Fibroblast of lung (primary cell): ENCODE results near the gene SNRPA. TPM values are rescaled to one million over a fixed set of nuclear protein-coding genes. Genes with fewer than 3 reads are reported as not detected.
A peak's percentile ranks its signal among the peaks of the same experiment; 100 is the strongest.

Experiments
- DNase-seq, 2 donors: peaks; one replicate each; pipeline versions ENCODE4 v3.0.0 to v3.0.0-alpha.2; 2010; ENCODE audit warnings: low read depth in 2 of 2
- H2AFZ ChIP-seq: 2 replicates; pipeline ENCODE4 v1.5.1; 2012; ENCODE audit warnings: low read length, control low read depth, inconsistent platforms
- H3K27ac ChIP-seq: 2 replicates; pipeline ENCODE4 v1.5.1; 2011; ENCODE audit warnings: low read length, control low read depth; ENCODE audit not compliant: insufficient read depth
- H3K27me3 ChIP-seq: 2 replicates; pipeline ENCODE4 v1.5.1; 2011; ENCODE audit warnings: mild to moderate bottlenecking, low read length; ENCODE audit not compliant: control insufficient read depth, insufficient read depth
- H3K36me3 ChIP-seq: 2 replicates; pipeline ENCODE4 v1.5.1; 2011; ENCODE audit warnings: low read length; ENCODE audit not compliant: control insufficient read depth, insufficient read depth
- H3K4me1 ChIP-seq: 2 replicates; pipeline ENCODE4 v1.5.1; 2011; ENCODE audit warnings: low read length; ENCODE audit not compliant: control insufficient read depth, insufficient read depth; ENCODE audit errors: extremely low read depth
- H3K4me2 ChIP-seq: 2 replicates; pipeline ENCODE4 v1.5.1; 2011; ENCODE audit warnings: low read length, control low read depth; ENCODE audit not compliant: insufficient read depth; ENCODE audit errors: extremely low read depth
- H3K4me3 ChIP-seq, 4 experiments: fragments of 200-600 bp in 1 of 4; sonication (generic) in 1 of 4; replicated peaks in 1 of 4; 2 replicates each; pipeline ENCODE4 v1.5.1; 2011 to 2016; ENCODE audit warnings: low read length in 4 of 4, low read depth in 3 of 4, mild to moderate bottlenecking in 3 of 4, control low read depth in 2 of 4, inconsistent platforms in 1 of 4, mixed read lengths in 1 of 4; ENCODE audit not compliant: insufficient read depth in 1 of 4; ENCODE audit errors: control extremely low read depth in 1 of 4
- H3K79me2 ChIP-seq: 2 replicates; pipeline ENCODE4 v1.5.1; 2012; ENCODE audit warnings: mild to moderate bottlenecking, low read length, inconsistent platforms; ENCODE audit not compliant: control insufficient read depth, insufficient read depth
- H3K9ac ChIP-seq: 2 replicates; pipeline ENCODE4 v1.5.1; 2011; ENCODE audit warnings: mild to moderate bottlenecking, low read length, control low read depth; ENCODE audit not compliant: insufficient read depth
- H3K9me3 ChIP-seq: 2 replicates; pipeline ENCODE4 v1.5.1; 2012; ENCODE audit warnings: low read depth, low read length; ENCODE audit not compliant: control insufficient read depth, insufficient read depth
- H4K20me1 ChIP-seq: 2 replicates; pipeline ENCODE4 v1.5.1; 2011; ENCODE audit warnings: low read length; ENCODE audit not compliant: control insufficient read depth, insufficient read depth; ENCODE audit errors: extremely low read depth
- CTCF ChIP-seq, 2 donors: IDR thresholded peaks in 1 of 2; conservative IDR thresholded peaks in 1 of 2; 1 replicate in 1 of 2; 2 replicates in 1 of 2; pipeline ENCODE4 v1.5.1; 2011 to 2012; ENCODE audit warnings: low read length in 2 of 2, control low read depth in 1 of 2, inconsistent platforms in 1 of 2, low read depth in 1 of 2, mild to moderate bottlenecking in 1 of 2
- EZH2 ChIP-seq: IDR thresholded peaks from 2 replicates; pipeline ENCODE4 v1.5.1; 2012; ENCODE audit warnings: low read length, control low read depth, mild to moderate bottlenecking; ENCODE audit errors: missing control alignments
- polyA plus RNA-seq, 2 donors: library from polyadenylated mRNA; depleted of rRNA in 1 of 2; stranded (reverse) in 1 of 2; unstranded in 1 of 2; fragments of >200 nt; gene quantifications; 2 replicates each; pipeline ENCODE4 v1.2.1, GENCODE V29; 2011 to 2012; ENCODE audit warnings: missing spikeins in 1 of 2
- total RNA-seq: library from RNA; depleted of rRNA; stranded (reverse); fragments of >200 nt; gene quantifications from 2 replicates; pipeline ENCODE4 v1.2.1, GENCODE V29; 2014

The SNRPA gene
- total and polyA plus RNA-seq, 2 donors (not counting 1 experiment from before 2014, with no cell fraction given): 41.9 to 74.4 TPM

- Histone ChIP-seq H3K79me2 (peaks cover 17% of the 10 kb centered on the region), H3K4me1 (no peaks in the 10 kb centered on the region), H4K20me1 (no peaks in the 10 kb centered on the region), H3K9me3 (no peaks in the 10 kb centered on the region), H3K9ac (peak overlapping the region; percentile 67), H3K27ac (peak overlapping the region; percentile 98), H3K27me3 (no peaks in the 10 kb centered on the region), H3K4me3 (peak overlapping the region in 1 of 4 experiments; percentile 70), H2AFZ (no peak overlapping the region), H3K36me3 (peaks cover 5% of the 10 kb centered on the region), H3K4me2 (peak overlapping the region; percentile 29)
- DNase-seq: no peak
- TF ChIP-seq CTCF (conservative IDR thresholded peaks at IDR 0.05 in 1 of 2, IDR thresholded peaks at IDR 0.05 in 1 of 2; ENCODE audit: low read depth in 1 of 2, low read length in 2 of 2): no peak
- TF ChIP-seq EZH2: no peak
These were observed 37.1 kb upstream of the SNRPA start for GRCh38 chr19:40713939-40714338.

GRCh38 chr19:40714441-40715299, 36.3 kb upstream of the SNRPA start:
- Histone ChIP-seq H3K79me2 (peaks cover 24% of the 10 kb centered on the region), H4K20me1 (no peaks in the 10 kb centered on the region), H3K9ac (peak overlapping the region; percentile 67), H3K4me2 (peak overlapping the region; percentile 85), H3K27me3 (no peaks in the 10 kb centered on the region), H2AFZ (no peak overlapping the region), H3K9me3 (no peaks in the 10 kb centered on the region), H3K4me3 (peak overlapping the region; percentile 31 to 70 (median 57)), H3K36me3 (peaks cover 5% of the 10 kb centered on the region), H3K4me1 (peaks cover under 1% of the 10 kb centered on the region), H3K27ac (peak overlapping the region; percentile 98)
- peak; percentile 90 to 91 for DNase-seq
- TF ChIP-seq CTCF (conservative IDR thresholded peaks at IDR 0.05 in 1 of 2, IDR thresholded peaks at IDR 0.05 in 1 of 2; ENCODE audit: low read depth in 1 of 2, low read length in 2 of 2) (no peak), EZH2 (no peak)

- no peak for TF ChIP-seq CTCF (conservative IDR thresholded peaks at IDR 0.05 in 1 of 2, IDR thresholded peaks at IDR 0.05 in 1 of 2; ENCODE audit: low read depth in 1 of 2, low read length in 2 of 2)
- no peak for TF ChIP-seq EZH2
- Histone ChIP-seq H3K79me2 (peaks cover 37% of the 10 kb centered on the region), H3K9me3 (no peaks in the 10 kb centered on the region), H3K4me1 (peaks cover 8% of the 10 kb centered on the region), H3K4me2 (peak overlapping the region; percentile 85), H3K27me3 (no peaks in the 10 kb centered on the region), H3K9ac (peak overlapping the region; percentile 86), H2AFZ (no peak overlapping the region), H3K4me3 (peak overlapping the region; percentile 63 to 95 (median 78)), H3K36me3 (peaks cover 1% of the 10 kb centered on the region), H4K20me1 (no peaks in the 10 kb centered on the region), H3K27ac (peak overlapping the region; percentile 98)
- no peak for DNase-seq
These were observed 34.9 kb upstream of the SNRPA start for GRCh38 chr19:40716031-40716481.
